SK-N-MC (cell line): ENCODE measurements around the gene ULK2.

ENCODE experiments used
- EZH2 ChIP-seq: fragments of 200-600 bp; sonication (generic); IDR thresholded peaks from one replicate; pipeline ENCODE4 v1.6.1; 2017; ENCODE audit warnings: antibody characterized with exemption
- FOXP2 ChIP-seq: optimal IDR thresholded peaks from 2 replicates; pipeline ENCODE3; 2011; ENCODE audit warnings: mild to moderate bottlenecking, moderate library complexity; ENCODE audit not compliant: insufficient read depth; ENCODE audit errors: extremely low read length, control extremely low read depth
- POLR2AphosphoS5 ChIP-seq: IDR thresholded peaks from 2 replicates; pipeline ENCODE4 v1.6.1; 2012; ENCODE audit warnings: mild to moderate bottlenecking, low read depth, low read length, borderline replicate concordance

- TF ChIP-seq POLR2AphosphoS5: no peak
- no peak for TF ChIP-seq EZH2
- TF ChIP-seq FOXP2: no peak
Observed at GRCh38 chr17:19723964-19724363, 143.8 kb downstream of the ULK2 start.
